Loucy (cell line): ENCODE data around the gene ZNF316.

Source experiments
- H2AFZ ChIP-seq: fragments of 200-600 bp; sonication (generic); 2 replicates; pipeline ENCODE4 v1.6.0; 2016; ENCODE audit warnings: antibody characterized with exemption, mild to moderate bottlenecking, low read length, moderate library complexity
- H3F3A ChIP-seq: fragments of 200-600 bp; 2 replicates; pipeline ENCODE4 v1.6.0; 2016; ENCODE audit warnings: antibody characterized with exemption, low read depth, mild to moderate bottlenecking
- H3K27me3 ChIP-seq: fragments of 200-600 bp; sonication (generic); 2 replicates; pipeline ENCODE4 v1.6.1; 2014; ENCODE audit warnings: low read length, mild to moderate bottlenecking; ENCODE audit not compliant: insufficient read depth, poor library complexity, severe bottlenecking
- H3K36me3 ChIP-seq: fragments of 200-600 bp; sonication (generic); 2 replicates; pipeline ENCODE4 v1.6.1; 2016; ENCODE audit warnings: low read length; ENCODE audit not compliant: insufficient read depth
- H3K4me1 ChIP-seq: fragments of 200-600 bp; sonication (generic); 2 replicates; pipeline ENCODE4 v1.5.1; 2014; ENCODE audit warnings: low read length, mild to moderate bottlenecking; ENCODE audit not compliant: insufficient read depth, poor library complexity, severe bottlenecking
- H3K4me2 ChIP-seq: fragments of 200-600 bp; sonication (generic); 2 replicates; pipeline ENCODE4 v1.6.0; 2014; ENCODE audit warnings: antibody characterized with exemption, low read length, low read depth, mild to moderate bottlenecking; ENCODE audit not compliant: poor library complexity, severe bottlenecking
- H3K4me3 ChIP-seq: fragments of 200-600 bp; sonication (generic); 2 replicates; pipeline ENCODE4 v1.5.1; 2014; ENCODE audit warnings: low read length, mild to moderate bottlenecking, mixed read lengths; ENCODE audit not compliant: poor library complexity, severe bottlenecking
- H3K79me2 ChIP-seq: fragments of 200-600 bp; sonication (generic); 2 replicates; pipeline ENCODE4 v1.6.1; 2014; ENCODE audit warnings: low read length; ENCODE audit not compliant: insufficient read depth
- H3K9ac ChIP-seq: fragments of 200-600 bp; sonication (generic); 2 replicates; pipeline ENCODE4 v1.6.0; 2014; ENCODE audit warnings: mild to moderate bottlenecking, low read depth, low read length, moderate library complexity; ENCODE audit not compliant: poor library complexity, severe bottlenecking
- H3K9me2 ChIP-seq: fragments of 200-600 bp; sonication (generic); replicated peaks from 2 replicates; pipeline ENCODE4 v1.6.1; 2016; ENCODE audit warnings: low read depth, low read length, mixed read lengths
- H3K9me3 ChIP-seq: fragments of 200-600 bp; sonication (generic); 2 replicates; pipeline ENCODE4 v1.6.1; 2014; ENCODE audit warnings: mild to moderate bottlenecking, antibody characterized with exemption, low read length, low read depth; ENCODE audit not compliant: insufficient read depth
- H4K20me1 ChIP-seq: fragments of 200-600 bp; sonication (generic); 2 replicates; pipeline ENCODE4 v1.6.0; 2014; ENCODE audit warnings: antibody characterized with exemption, low read length, mild to moderate bottlenecking; ENCODE audit not compliant: insufficient read depth, poor library complexity, severe bottlenecking
- EZH2phosphoT487 ChIP-seq: fragments of 200-600 bp; IDR thresholded peaks from 2 replicates; pipeline ENCODE4 v1.6.1; 2018; ENCODE audit warnings: antibody characterized with exemption, mild to moderate bottlenecking, moderate library complexity, borderline replicate concordance
- TF ChIP-seq, protein P1 (sequence below): fragments of 200-600 bp; sonication (generic); conservative IDR thresholded peaks from 2 replicates; pipeline ENCODE4 v1.5.1; 2014; ENCODE audit warnings: mild to moderate bottlenecking, antibody characterized with exemption, low read length

ZNF316 gene

DNA sequence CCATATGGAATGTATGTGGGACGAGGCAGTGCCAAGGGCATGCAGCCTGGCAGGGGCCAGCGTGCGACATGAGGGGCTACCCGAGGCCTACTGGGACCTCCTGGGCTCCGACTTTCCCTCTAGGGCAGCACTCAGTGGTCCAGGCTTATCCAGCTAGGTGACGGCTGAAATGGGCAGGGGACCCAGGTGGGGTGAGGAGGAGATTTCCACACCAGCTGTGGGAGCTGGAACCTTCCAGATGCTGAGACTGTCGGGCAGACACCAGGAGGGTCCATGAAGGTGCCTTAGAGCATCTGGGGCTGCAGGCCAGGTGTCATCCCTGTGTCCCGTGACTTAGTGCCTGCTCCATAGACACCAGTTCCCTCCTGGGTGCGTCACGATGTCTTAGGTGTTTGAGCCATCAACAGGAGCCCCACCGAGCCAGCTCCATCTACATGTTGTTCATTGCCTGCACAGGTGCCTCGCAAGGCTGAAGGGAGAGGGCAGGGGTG is 13.4 kb downstream of the ZNF316 start:
- Histone ChIP-seq H3K27me3 (no peaks in the 10 kb centered on the region), H2AFZ (no peak overlapping the region), H3K9me3 (no peaks in the 10 kb centered on the region), H4K20me1 (no peaks in the 10 kb centered on the region), H3K9ac (no peak overlapping the region), H3K4me3 (no peak overlapping the region), H3F3A (no peaks in the 10 kb centered on the region), H3K9me2 (no peaks in the 10 kb centered on the region), H3K36me3 (peaks cover 37% of the 10 kb centered on the region; the same call in 1 of the 2 replicates), H3K4me1 (no peaks in the 10 kb centered on the region), H3K79me2 (peaks cover 15% of the 10 kb centered on the region; the same call in 1 of the 2 replicates), H3K4me2 (no peak overlapping the region)
- TF ChIP-seq, protein P1, sequence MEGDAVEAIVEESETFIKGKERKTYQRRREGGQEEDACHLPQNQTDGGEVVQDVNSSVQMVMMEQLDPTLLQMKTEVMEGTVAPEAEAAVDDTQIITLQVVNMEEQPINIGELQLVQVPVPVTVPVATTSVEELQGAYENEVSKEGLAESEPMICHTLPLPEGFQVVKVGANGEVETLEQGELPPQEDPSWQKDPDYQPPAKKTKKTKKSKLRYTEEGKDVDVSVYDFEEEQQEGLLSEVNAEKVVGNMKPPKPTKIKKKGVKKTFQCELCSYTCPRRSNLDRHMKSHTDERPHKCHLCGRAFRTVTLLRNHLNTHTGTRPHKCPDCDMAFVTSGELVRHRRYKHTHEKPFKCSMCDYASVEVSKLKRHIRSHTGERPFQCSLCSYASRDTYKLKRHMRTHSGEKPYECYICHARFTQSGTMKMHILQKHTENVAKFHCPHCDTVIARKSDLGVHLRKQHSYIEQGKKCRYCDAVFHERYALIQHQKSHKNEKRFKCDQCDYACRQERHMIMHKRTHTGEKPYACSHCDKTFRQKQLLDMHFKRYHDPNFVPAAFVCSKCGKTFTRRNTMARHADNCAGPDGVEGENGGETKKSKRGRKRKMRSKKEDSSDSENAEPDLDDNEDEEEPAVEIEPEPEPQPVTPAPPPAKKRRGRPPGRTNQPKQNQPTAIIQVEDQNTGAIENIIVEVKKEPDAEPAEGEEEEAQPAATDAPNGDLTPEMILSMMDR: no peak
- no peak for TF ChIP-seq EZH2phosphoT487

DNA sequence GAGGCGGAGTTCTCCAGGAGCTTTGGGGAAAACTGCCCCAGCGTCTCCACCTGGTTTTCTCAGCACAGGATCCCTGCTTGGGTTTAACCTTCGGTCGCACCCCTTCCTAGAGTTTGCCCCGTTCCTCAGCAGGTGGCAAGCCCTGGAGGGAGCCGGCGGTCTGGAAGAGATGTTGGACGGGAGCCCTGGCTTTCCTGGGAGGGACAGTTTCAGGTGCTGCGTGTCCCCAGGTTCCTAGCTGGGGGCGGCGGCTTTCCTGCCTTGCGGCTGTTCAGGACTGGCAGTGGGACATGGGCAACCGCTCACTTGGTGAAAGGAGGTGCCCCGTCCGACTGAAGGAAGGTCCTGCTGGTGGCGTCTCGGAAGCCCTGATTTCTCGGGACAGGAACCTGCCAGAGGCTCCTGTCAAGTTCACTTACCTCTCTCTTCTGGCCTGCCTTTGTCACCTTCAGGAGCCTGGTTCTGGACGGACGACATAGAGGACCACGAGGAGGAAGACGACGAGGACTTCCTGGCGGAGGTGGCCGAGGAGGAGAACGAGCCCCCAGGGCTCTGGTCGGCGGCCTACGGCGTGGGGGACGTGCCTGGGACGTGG is 14.8 kb downstream of the ZNF316 start:
- TF ChIP-seq, protein P1: no peak
- TF ChIP-seq EZH2phosphoT487: no peak
- Histone ChIP-seq H3K9me3 (no peaks in the 10 kb centered on the region), H3K36me3 (peaks cover 32% of the 10 kb centered on the region; the same call in 1 of the 2 replicates), H2AFZ (no peak overlapping the region), H3K4me3 (no peak overlapping the region), H3F3A (no peaks in the 10 kb centered on the region), H3K9ac (no peak overlapping the region), H3K9me2 (no peaks in the 10 kb centered on the region), H4K20me1 (no peaks in the 10 kb centered on the region), H3K4me1 (no peaks in the 10 kb centered on the region), H3K79me2 (peaks cover 15% of the 10 kb centered on the region; the same call in 1 of the 2 replicates), H3K27me3 (no peaks in the 10 kb centered on the region), H3K4me2 (no peak overlapping the region)

DNA sequence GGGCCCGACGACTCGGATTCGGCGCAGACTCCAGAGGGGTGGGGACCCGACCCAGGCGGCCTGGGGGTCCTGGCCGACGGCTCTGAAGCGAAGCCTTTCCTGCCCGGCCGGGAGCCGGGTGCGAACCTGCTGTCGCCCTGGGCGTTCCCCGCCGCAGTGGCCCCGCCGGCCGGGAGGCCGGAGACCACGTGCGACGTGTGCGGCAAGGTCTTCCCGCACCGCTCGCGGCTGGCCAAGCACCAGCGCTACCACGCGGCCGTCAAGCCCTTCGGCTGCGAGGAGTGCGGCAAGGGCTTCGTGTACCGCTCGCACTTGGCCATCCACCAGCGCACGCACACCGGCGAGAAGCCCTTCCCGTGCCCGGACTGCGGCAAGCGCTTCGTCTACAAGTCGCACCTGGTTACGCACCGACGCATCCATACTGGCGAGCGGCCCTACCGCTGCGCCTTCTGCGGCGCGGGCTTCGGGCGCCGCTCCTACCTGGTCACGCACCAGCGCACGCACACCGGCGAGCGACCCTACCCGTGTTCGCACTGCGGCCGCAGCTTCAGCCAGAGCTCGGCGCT is 15.4 kb downstream of the ZNF316 start:
- Histone ChIP-seq H2AFZ (no peak overlapping the region), H3K9me3 (no peaks in the 10 kb centered on the region), H3K36me3 (peaks cover 28% of the 10 kb centered on the region; the same call in 1 of the 2 replicates), H3K4me2 (no peak overlapping the region), H3F3A (no peaks in the 10 kb centered on the region), H3K9me2 (no peaks in the 10 kb centered on the region), H3K79me2 (peaks cover 12% of the 10 kb centered on the region; the same call in 1 of the 2 replicates), H3K4me1 (no peaks in the 10 kb centered on the region), H4K20me1 (no peaks in the 10 kb centered on the region), H3K27me3 (no peaks in the 10 kb centered on the region), H3K9ac (no peak overlapping the region), H3K4me3 (no peak overlapping the region)
- TF ChIP-seq EZH2phosphoT487: no peak
- TF ChIP-seq, protein P1: no peak
